Esophagus squamous epithelium (tissue), 5 donors: ENCODE measurements around the gene MYH10. TPM values are rescaled to one million over a fixed set of nuclear protein-coding genes. Genes with fewer than 3 reads are reported as not detected.

Experiments
- DNase-seq: peaks from one replicate; lab custom pipeline; 2025; lab: John Stamatoyannopoulos, UW
- H3K27ac ChIP-seq, 4 donors: fragments of 200-600 bp; sonication (generic); one replicate each; pipeline ENCODE4 v1.5.1; 2016 to 2019; ENCODE audit warnings: mild to moderate bottlenecking in 1 of 4
- H3K27me3 ChIP-seq, 4 donors: fragments of 200-600 bp; sonication (generic); 1 replicate in 3 of 4; 2 replicates in 1 of 4; pipeline versions ENCODE4 v1.5.1 to v1.6.0; 2017 to 2021; ENCODE audit warnings: antibody characterized with exemption in 1 of 4
- H3K36me3 ChIP-seq, 3 donors: fragments of 200-600 bp; sonication (generic); one replicate each; pipeline ENCODE4 v1.5.1; 2016 to 2019
- H3K4me1 ChIP-seq, 3 donors: fragments of 200-600 bp; sonication (generic); one replicate each; pipeline ENCODE4 v1.5.1; 2017 to 2019
- H3K4me3 ChIP-seq, 4 donors: fragments of 200-600 bp; sonication (generic); 1 replicate in 3 of 4; 2 replicates in 1 of 4; pipeline ENCODE4 v1.5.1; 2016 to 2019; ENCODE audit warnings: mild to moderate bottlenecking in 2 of 4, moderate library complexity in 1 of 4
- H3K9me3 ChIP-seq, 3 donors: fragments of 200-600 bp; sonication (generic); one replicate each; pipeline ENCODE4 v1.5.1; 2016 to 2019
- POLR2A ChIP-seq, 4 donors: fragments of 450-650 bp; IDR thresholded peaks; one replicate each; pipeline ENCODE4 v1.6.1; 2017; ENCODE audit warnings: antibody characterized with exemption in 4 of 4, mild to moderate bottlenecking in 4 of 4, moderate library complexity in 3 of 4
- WGBS, 2 donors: methylation state at CpG; one replicate each; pipeline ENCODE4 v1.1.5; 2018; 5-methylcytosine and 5-hydroxymethylcytosine counted together
- intact Hi-C: fragments of 100-400 bp; cut with DNase I; formaldehyde crosslinking; loops from one replicate; pipeline ENCODE4 v1.15.0; 2022
- total RNA-seq, 4 donors: library from RNA; depleted of rRNA; stranded (reverse); fragments of >200 nt; gene quantifications; one replicate each; pipeline ENCODE4 v1.1.0, GENCODE V29; 2016
- TF ChIP-seq, protein P1 (sequence below), 6 experiments: fragments of 450-650 bp in 4 of 6; fragments of 200-600 bp in 2 of 6; sonication (generic) in 2 of 6; IDR thresholded peaks; one replicate each; pipeline ENCODE4 v1.5.1; 2016 to 2019; ENCODE audit warnings: antibody characterized with exemption in 6 of 6, mild to moderate bottlenecking in 4 of 6, moderate library complexity in 4 of 6
- donor health status: DM: yes; HTN: yes; CAD: no.

The MYH10 gene
- total RNA-seq, 4 donors from 2014 or later: 5.8 to 25.6 (median 14.7) TPM

DNA sequence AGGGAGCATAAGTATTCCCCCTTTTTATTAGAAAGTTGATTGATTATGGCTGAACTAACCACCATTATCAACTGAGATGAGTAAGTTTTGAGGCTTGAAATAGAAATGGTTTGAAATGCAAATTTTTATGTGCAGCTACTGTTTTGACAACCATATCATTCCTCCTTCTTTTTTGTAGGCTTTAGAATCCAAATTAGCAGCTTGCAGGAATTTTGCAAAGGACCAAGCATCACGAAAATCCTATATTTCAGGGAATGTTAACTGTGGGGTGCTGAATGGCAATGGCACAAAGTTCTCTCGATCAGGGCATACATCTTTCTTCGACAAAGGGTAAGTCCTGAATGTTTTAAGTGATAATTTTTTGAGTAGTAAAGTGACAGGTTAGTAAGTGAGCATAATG is 170.7 kb downstream of the MYH10 start:
- DNase-seq: no peak
- intact Hi-C loops: no loop called here
- no peaks in the 10 kb centered on the region for H3K27me3 ChIP-seq
- H3K27ac ChIP-seq: no peak overlapping the region
- H3K36me3 ChIP-seq: peaks cover 10 to 100% (median 41%) of the 10 kb centered on the region in 3 donors
- H3K9me3 ChIP-seq: no peaks in the 10 kb centered on the region
- peaks cover 5 to 23% (median 8%) of the 10 kb centered on the region in 3 donors for H3K4me1 ChIP-seq
- 81 to 96% methylated on average over 3 of the region's 3 CpGs for WGBS, 2 donors
- TF ChIP-seq, protein P1, sequence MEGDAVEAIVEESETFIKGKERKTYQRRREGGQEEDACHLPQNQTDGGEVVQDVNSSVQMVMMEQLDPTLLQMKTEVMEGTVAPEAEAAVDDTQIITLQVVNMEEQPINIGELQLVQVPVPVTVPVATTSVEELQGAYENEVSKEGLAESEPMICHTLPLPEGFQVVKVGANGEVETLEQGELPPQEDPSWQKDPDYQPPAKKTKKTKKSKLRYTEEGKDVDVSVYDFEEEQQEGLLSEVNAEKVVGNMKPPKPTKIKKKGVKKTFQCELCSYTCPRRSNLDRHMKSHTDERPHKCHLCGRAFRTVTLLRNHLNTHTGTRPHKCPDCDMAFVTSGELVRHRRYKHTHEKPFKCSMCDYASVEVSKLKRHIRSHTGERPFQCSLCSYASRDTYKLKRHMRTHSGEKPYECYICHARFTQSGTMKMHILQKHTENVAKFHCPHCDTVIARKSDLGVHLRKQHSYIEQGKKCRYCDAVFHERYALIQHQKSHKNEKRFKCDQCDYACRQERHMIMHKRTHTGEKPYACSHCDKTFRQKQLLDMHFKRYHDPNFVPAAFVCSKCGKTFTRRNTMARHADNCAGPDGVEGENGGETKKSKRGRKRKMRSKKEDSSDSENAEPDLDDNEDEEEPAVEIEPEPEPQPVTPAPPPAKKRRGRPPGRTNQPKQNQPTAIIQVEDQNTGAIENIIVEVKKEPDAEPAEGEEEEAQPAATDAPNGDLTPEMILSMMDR (IDR thresholded peaks at IDR 0.05): no peak
- TF ChIP-seq POLR2A (IDR thresholded peaks at IDR 0.05): no peak
- H3K4me3 ChIP-seq: no peak overlapping the region

DNA sequence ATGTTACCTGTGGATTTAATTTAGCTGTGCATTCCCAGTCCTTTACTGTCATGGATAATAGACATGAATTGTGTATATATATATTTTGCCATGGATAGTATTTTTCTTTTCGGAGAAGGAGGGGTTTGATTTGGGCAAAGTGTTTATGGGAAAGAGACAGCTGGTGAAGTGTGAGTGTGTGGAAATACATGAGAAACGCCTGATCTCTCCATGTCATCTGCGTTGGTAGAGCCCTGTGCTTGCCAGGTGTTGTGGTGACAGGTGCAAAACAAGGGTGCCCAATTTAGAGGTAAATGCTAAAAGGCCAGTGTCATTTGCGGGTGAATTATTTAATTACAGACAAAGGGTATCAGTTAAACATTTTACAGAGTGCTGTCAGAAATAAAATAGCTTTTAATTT is 171.4 kb downstream of the MYH10 start:
- intact Hi-C loops: no loop called here
- Histone ChIP-seq H3K27me3 (no peaks in the 10 kb centered on the region), H3K9me3 (no peaks in the 10 kb centered on the region), H3K4me1 (peaks cover 0 to 16% (median under 1%) of the 10 kb centered on the region in 3 donors), H3K4me3 (no peak overlapping the region), H3K27ac (no peak overlapping the region), H3K36me3 (peaks cover 13 to 100% (median 42%) of the 10 kb centered on the region in 3 donors)
- DNase-seq: no peak
- WGBS, 2 donors: 83 to 86% methylated on average over 4 of the region's 4 CpGs
- TF ChIP-seq, protein P1 (IDR thresholded peaks at IDR 0.05): no peak
- TF ChIP-seq POLR2A (IDR thresholded peaks at IDR 0.05): no peak

DNA sequence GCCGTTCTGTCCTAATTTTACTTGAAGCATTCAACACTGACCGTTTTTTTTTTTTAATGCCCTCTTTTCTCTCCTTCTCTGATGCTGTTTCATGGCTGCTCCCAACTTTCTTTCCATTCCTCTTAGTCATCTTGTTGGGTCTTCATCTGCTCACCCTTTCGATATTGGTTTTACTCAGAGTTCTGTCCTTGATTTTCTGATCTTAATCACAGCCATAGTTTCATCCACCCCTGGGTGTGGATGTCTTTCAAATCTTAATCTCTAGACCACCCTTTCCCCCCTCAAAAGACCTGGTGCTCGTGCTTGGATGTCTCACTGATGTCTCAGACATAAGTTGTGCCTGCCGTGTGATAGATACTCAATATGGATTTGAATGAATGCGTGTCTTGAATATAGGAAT is 172.4 kb downstream of the MYH10 start:
- Histone ChIP-seq H3K4me1 (peaks cover 0 to 8% (median 0%) of the 10 kb centered on the region in 3 donors), H3K27me3 (no peaks in the 10 kb centered on the region), H3K9me3 (no peaks in the 10 kb centered on the region), H3K36me3 (peaks cover 13 to 100% (median 39%) of the 10 kb centered on the region in 3 donors), H3K4me3 (no peak overlapping the region), H3K27ac (no peak overlapping the region)
- intact Hi-C loops: no loop called here
- DNase-seq: no peak
- TF ChIP-seq, protein P1 (IDR thresholded peaks at IDR 0.05): no peak
- TF ChIP-seq POLR2A (IDR thresholded peaks at IDR 0.05): no peak
- 95 to 96% methylated on average over 6 of the region's 6 CpGs for WGBS, 2 donors

DNA sequence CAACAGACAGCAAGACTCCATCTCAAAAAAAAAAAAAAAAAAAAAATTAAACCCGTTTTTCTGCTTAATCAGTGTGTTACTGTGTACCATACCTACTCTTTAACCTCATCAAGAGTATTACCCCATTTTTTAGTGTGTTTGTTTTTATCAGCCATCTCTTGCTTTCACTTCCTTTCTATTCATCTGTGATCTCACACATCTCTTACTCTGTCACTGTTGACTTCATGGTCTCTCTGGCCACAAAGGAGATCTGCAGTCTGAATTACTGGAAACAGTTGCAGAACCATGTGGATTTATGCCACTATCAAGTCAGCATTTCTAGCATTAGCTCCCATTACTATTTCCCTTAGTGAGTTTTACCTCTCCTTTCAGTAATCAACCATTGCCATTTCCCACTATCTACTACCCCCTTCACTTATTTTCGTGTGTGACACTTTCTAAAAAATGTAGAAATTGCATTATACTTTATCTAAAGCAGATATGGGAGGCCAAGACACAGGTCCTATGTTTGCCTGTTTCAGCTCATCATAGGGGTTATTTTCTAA is 174.8 kb downstream of the MYH10 start:
- Histone ChIP-seq H3K27ac (no peak overlapping the region), H3K4me3 (no peak overlapping the region), H3K9me3 (no peaks in the 10 kb centered on the region), H3K27me3 (no peaks in the 10 kb centered on the region), H3K4me1 (no peaks in the 10 kb centered on the region), H3K36me3 (peaks cover 15 to 100% (median 46%) of the 10 kb centered on the region in 3 donors)
- no peak for DNase-seq
- intact Hi-C loops: no loop called here
- TF ChIP-seq, protein P1 (IDR thresholded peaks at IDR 0.05): no peak
- no peak for TF ChIP-seq POLR2A (IDR thresholded peaks at IDR 0.05)
- WGBS, 2 donors: 72 to 75% methylated on average over 2 of the region's 2 CpGs

DNA sequence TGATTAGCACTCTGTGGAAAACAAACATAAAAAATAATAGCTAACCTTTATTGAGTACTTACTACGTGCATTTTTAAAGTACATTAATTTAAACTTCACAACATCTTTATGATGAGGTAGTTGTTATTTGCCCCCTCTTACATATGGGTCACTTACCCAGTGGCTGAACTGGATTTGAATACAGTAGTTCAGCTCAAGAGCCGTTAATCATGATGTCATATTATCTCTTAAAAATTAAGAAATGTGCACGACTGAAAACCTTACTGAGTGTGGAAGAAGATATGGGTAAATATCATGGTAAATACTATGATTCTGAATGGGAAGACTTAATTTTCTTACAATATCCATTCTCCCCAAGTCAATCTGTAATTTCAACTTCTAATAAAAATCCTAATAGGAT is 177.2 kb downstream of the MYH10 start:
- intact Hi-C loops: no loop called here
- 81 to 91% methylated on average over 3 of the region's 3 CpGs for WGBS, 2 donors
- Histone ChIP-seq H3K9me3 (no peaks in the 10 kb centered on the region), H3K27ac (no peak overlapping the region), H3K36me3 (peaks cover 23 to 100% (median 58%) of the 10 kb centered on the region in 3 donors), H3K27me3 (no peaks in the 10 kb centered on the region), H3K4me3 (no peak overlapping the region), H3K4me1 (no peaks in the 10 kb centered on the region)
- no peak for DNase-seq
- no peak for TF ChIP-seq POLR2A (IDR thresholded peaks at IDR 0.05)
- TF ChIP-seq, protein P1 (IDR thresholded peaks at IDR 0.05): no peak
